ENCODE results near the gene NRG2.

- TF ChIP-seq USF2 (IDR thresholded peaks at IDR 0.05; ENCODE audit: borderline replicate concordance, low read depth, low read length), result no peak
- no peak for TF ChIP-seq REST (IDR thresholded peaks at IDR 0.05; ENCODE audit: low read depth, low read length)
- TF ChIP-seq FOXJ3 (CRISPR knock-in tag; IDR thresholded peaks at IDR 0.05), result no peak
- TF ChIP-seq JUND (IDR thresholded peaks at IDR 0.05), result no peak
- TF ChIP-seq CTCF (IDR thresholded peaks at IDR 0.05), result 0 out of 2 replicates have a peak, but pooled peaks have one; percentile 13
- no peak for TF ChIP-seq RAD21 (IDR thresholded peaks at IDR 0.05; ENCODE audit: low read length)
- TF ChIP-seq ZBTB33 (IDR thresholded peaks at IDR 0.05; ENCODE audit: borderline replicate concordance, low read depth), result no peak
- TF ChIP-seq EP300 (IDR thresholded peaks at IDR 0.05; ENCODE audit: borderline replicate concordance in 1 of 2, low read depth in 1 of 2, low read length in 1 of 2), result no peak
Measured at GRCh38 chr5:139841549-139841948, 201.6 kb downstream of the NRG2 start.
